Vagina (tissue), 2 donors: ENCODE results near the gene BGN. TPM values are rescaled to one million over a fixed set of nuclear protein-coding genes. Genes with fewer than 3 reads are reported as not detected.

Experiments
- DNase-seq, 2 donors: peaks; one replicate each; pipeline ENCODE4 v3.0.0-alpha.2; 2017; ENCODE audit errors: extremely low spot score in 2 of 2
- H3K27ac ChIP-seq: fragments of 200-600 bp; sonication (generic); one replicate; pipeline ENCODE4 v1.5.1; 2019
- H3K27me3 ChIP-seq: fragments of 200-600 bp; sonication (generic); one replicate; pipeline ENCODE4 v1.5.1; 2019
- H3K36me3 ChIP-seq, 2 donors: fragments of 200-600 bp; sonication (generic); one replicate each; pipeline ENCODE4 v1.5.1; 2017 to 2019
- H3K4me1 ChIP-seq: fragments of 200-600 bp; sonication (generic); one replicate; pipeline ENCODE4 v1.5.1; 2019
- H3K4me3 ChIP-seq, 2 donors: fragments of 200-600 bp; sonication (generic); 1 replicate in 1 of 2; 2 replicates in 1 of 2; pipeline ENCODE4 v1.5.1; 2016 to 2019
- H3K9me3 ChIP-seq: fragments of 200-600 bp; sonication (generic); one replicate; pipeline ENCODE4 v1.5.1; 2019
- CTCF ChIP-seq, 3 experiments: fragments of 450-650 bp in 2 of 3; fragments of 200-600 bp in 1 of 3; sonication (generic) in 1 of 3; IDR thresholded peaks; one replicate each; pipeline ENCODE4 v1.5.1; 2017 to 2019; ENCODE audit warnings: antibody characterized with exemption in 3 of 3, mild to moderate bottlenecking in 2 of 3, moderate library complexity in 2 of 3
- POLR2A ChIP-seq, 2 donors: fragments of 450-650 bp; IDR thresholded peaks; one replicate each; pipeline ENCODE4 v1.6.1; 2017; ENCODE audit warnings: antibody characterized with exemption in 2 of 2, mild to moderate bottlenecking in 2 of 2, moderate library complexity in 2 of 2
- POLR2AphosphoS5 ChIP-seq, 2 donors: sonication (generic); formaldehyde crosslinking; IDR thresholded peaks; one replicate each; pipeline ENCODE4 v1.9.0; 2017; ENCODE audit warnings: antibody characterized with exemption in 2 of 2, mild to moderate bottlenecking in 2 of 2, low read depth in 1 of 2; ENCODE audit not compliant: insufficient read depth in 1 of 2
- intact Hi-C: fragments of 100-400 bp; cut with DNase I; formaldehyde crosslinking; loops from one replicate; pipeline ENCODE4 v1.15.1; 2023
- total RNA-seq: library from RNA; depleted of rRNA; stranded (reverse); fragments of >200 nt; gene quantifications from one replicate; pipeline ENCODE4 v1.2.3, GENCODE V29; 2016

The BGN gene
- total RNA-seq, 1 donor from 2014 or later, result 106 TPM

GRCh38 chrX:153460826-153461225, 34.0 kb upstream of the BGN start:
- H3K4me3 ChIP-seq, result no peak overlapping the region
- no peak overlapping the region for H3K27ac ChIP-seq
- no peaks in the 10 kb centered on the region for H3K27me3 ChIP-seq
- no peaks in the 10 kb centered on the region for H3K4me1 ChIP-seq
- H3K36me3 ChIP-seq, result no peaks in the 10 kb centered on the region
- intact Hi-C loops, result no loop called here
- no peaks in the 10 kb centered on the region for H3K9me3 ChIP-seq
- TF ChIP-seq POLR2AphosphoS5 (IDR thresholded peaks at IDR 0.05; ENCODE audit: insufficient read depth in 1 of 2, low read depth in 1 of 2) (no peak), CTCF (IDR thresholded peaks at IDR 0.05) (peak in 1 of 3 experiments; percentile 34)
- DNase-seq, result no peak

- Histone ChIP-seq H3K27me3 (no peaks in the 10 kb centered on the region), H3K4me1 (no peaks in the 10 kb centered on the region), H3K27ac (no peak overlapping the region), H3K4me3 (no peak overlapping the region), H3K36me3 (no peaks in the 10 kb centered on the region), H3K9me3 (no peaks in the 10 kb centered on the region)
- DNase-seq, result no peak
- intact Hi-C loops, result no loop called here
- TF ChIP-seq POLR2A (IDR thresholded peaks at IDR 0.05), result no peak
- TF ChIP-seq POLR2AphosphoS5 (IDR thresholded peaks at IDR 0.05; ENCODE audit: insufficient read depth in 1 of 2, low read depth in 1 of 2), result no peak
- no peak for TF ChIP-seq CTCF (IDR thresholded peaks at IDR 0.05)
Measured at GRCh38 chrX:153462291-153462690, 32.5 kb upstream of the BGN start.

- Histone ChIP-seq H3K9me3 (no peaks in the 10 kb centered on the region), H3K4me1 (no peaks in the 10 kb centered on the region), H3K27me3 (no peaks in the 10 kb centered on the region), H3K36me3 (no peaks in the 10 kb centered on the region), H3K27ac (no peak overlapping the region), H3K4me3 (no peak overlapping the region)
- intact Hi-C loops, result no loop called here
- no peak for TF ChIP-seq CTCF (IDR thresholded peaks at IDR 0.05)
- no peak for TF ChIP-seq POLR2A (IDR thresholded peaks at IDR 0.05)
- TF ChIP-seq POLR2AphosphoS5 (IDR thresholded peaks at IDR 0.05; ENCODE audit: insufficient read depth in 1 of 2, low read depth in 1 of 2), result no peak
- no peak for DNase-seq
Measured at GRCh38 chrX:153463031-153463430, 31.7 kb upstream of the BGN start.

GRCh38 chrX:153463556-153463955, 31.2 kb upstream of the BGN start:
- H3K36me3 ChIP-seq, result no peaks in the 10 kb centered on the region
- no peak for TF ChIP-seq POLR2A (IDR thresholded peaks at IDR 0.05)
- TF ChIP-seq POLR2AphosphoS5 (IDR thresholded peaks at IDR 0.05; ENCODE audit: insufficient read depth in 1 of 2, low read depth in 1 of 2), result no peak
- no peak for TF ChIP-seq CTCF (IDR thresholded peaks at IDR 0.05)
- intact Hi-C loops, result no loop called here
- no peak overlapping the region for H3K4me3 ChIP-seq
- no peaks in the 10 kb centered on the region for H3K4me1 ChIP-seq
- H3K27me3 ChIP-seq, result no peaks in the 10 kb centered on the region
- no peak for DNase-seq
- no peaks in the 10 kb centered on the region for H3K9me3 ChIP-seq
- no peak overlapping the region for H3K27ac ChIP-seq

GRCh38 chrX:153464116-153464515, 30.7 kb upstream of the BGN start:
- TF ChIP-seq POLR2AphosphoS5 (IDR thresholded peaks at IDR 0.05; ENCODE audit: insufficient read depth in 1 of 2, low read depth in 1 of 2) (no peak), CTCF (IDR thresholded peaks at IDR 0.05) (no peak), POLR2A (IDR thresholded peaks at IDR 0.05) (no peak)
- intact Hi-C loops, result no loop called here
- no peaks in the 10 kb centered on the region for H3K9me3 ChIP-seq
- H3K27me3 ChIP-seq, result no peaks in the 10 kb centered on the region
- H3K4me3 ChIP-seq, result no peak overlapping the region
- H3K36me3 ChIP-seq, result no peaks in the 10 kb centered on the region
- no peak overlapping the region for H3K27ac ChIP-seq
- peaks cover 3% of the 10 kb centered on the region for H3K4me1 ChIP-seq
- DNase-seq, result no peak
